GM19238 (cell line): Measurements from ENCODE around the gene UGT1A8.

Experiments used
- DNase-seq: peaks from one replicate; pipeline ENCODE4 v3.0.0; 2011; ENCODE audit warnings: low spot score; ENCODE audit not compliant: insufficient read length

UGT1A8 gene

GRCh38 chr2:233764264-233764663, 146.8 kb downstream of the UGT1A8 start:
- DNase-seq, result no peak

DNA sequence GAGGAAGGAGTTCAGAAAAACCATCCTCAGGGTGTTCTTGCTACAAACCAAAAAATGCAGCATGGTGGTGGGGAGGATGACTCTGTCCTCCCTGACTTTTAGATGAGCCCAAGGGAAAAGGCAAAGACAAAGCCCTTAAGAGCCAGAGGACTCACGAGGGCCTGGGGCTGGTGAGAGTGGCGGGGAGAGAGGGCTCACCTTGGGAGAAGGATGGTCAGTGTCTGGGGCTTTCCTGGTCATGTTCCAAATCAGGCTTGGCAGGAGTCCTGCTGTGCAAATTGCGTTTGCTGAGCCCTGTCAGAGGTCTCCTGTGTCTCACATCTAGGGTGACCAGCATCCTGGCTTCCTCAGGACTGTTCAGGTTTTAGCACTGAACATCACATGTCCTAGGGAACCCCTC, 147.3 kb downstream of the UGT1A8 start:
- DNase-seq, result no peak

DNA sequence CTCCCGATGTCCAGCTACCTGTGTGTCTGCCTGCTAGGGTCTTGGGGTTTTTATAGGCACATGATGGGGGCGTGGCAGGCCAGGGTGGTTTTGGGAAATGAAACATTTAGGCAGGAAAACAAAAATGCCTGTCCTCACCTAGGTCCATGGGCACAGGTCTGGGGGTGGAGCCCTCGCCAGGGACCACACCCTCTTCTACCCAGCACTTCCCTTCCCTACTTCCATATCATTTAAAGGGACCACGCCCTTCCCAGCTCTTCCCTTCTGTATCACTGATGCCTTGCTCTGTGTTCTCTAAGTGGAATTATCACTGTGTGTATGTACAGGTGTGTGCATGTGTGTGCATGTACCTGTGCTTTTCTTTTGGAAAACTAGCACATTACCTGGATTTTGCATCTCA, 149.0 kb downstream of the UGT1A8 start:
- DNase-seq, result no peak

DNA sequence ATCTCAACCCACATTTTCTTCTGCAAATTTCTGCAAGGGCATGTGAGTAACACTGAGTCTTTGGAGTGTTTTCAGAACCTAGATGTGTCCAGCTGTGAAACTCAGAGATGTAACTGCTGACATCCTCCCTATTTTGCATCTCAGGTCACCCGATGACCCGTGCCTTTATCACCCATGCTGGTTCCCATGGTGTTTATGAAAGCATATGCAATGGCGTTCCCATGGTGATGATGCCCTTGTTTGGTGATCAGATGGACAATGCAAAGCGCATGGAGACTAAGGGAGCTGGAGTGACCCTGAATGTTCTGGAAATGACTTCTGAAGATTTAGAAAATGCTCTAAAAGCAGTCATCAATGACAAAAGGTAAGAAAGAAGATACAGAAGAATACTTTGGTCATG, 150.6 kb downstream of the UGT1A8 start:
- no peak for DNase-seq

GRCh38 chr2:233769260-233769659, 151.8 kb downstream of the UGT1A8 start:
- no peak for DNase-seq

DNA sequence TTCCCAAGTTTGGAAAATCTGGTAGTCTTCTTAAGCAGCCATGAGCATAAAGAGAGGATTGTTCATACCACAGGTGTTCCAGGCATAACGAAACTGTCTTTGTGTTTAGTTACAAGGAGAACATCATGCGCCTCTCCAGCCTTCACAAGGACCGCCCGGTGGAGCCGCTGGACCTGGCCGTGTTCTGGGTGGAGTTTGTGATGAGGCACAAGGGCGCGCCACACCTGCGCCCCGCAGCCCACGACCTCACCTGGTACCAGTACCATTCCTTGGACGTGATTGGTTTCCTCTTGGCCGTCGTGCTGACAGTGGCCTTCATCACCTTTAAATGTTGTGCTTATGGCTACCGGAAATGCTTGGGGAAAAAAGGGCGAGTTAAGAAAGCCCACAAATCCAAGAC, 154.7 kb downstream of the UGT1A8 start:
- no peak for DNase-seq

DNA sequence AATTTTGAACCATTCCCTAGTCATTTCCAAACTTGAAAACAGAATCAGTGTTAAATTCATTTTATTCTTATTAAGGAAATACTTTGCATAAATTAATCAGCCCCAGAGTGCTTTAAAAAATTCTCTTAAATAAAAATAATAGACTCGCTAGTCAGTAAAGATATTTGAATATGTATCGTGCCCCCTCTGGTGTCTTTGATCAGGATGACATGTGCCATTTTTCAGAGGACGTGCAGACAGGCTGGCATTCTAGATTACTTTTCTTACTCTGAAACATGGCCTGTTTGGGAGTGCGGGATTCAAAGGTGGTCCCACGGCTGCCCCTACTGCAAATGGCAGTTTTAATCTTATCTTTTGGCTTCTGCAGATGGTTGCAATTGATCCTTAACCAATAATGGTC, 155.2 kb downstream of the UGT1A8 start:
- no peak for DNase-seq

GRCh38 chr2:233773854-233774253, 156.4 kb downstream of the UGT1A8 start:
- DNase-seq, result no peak

DNA sequence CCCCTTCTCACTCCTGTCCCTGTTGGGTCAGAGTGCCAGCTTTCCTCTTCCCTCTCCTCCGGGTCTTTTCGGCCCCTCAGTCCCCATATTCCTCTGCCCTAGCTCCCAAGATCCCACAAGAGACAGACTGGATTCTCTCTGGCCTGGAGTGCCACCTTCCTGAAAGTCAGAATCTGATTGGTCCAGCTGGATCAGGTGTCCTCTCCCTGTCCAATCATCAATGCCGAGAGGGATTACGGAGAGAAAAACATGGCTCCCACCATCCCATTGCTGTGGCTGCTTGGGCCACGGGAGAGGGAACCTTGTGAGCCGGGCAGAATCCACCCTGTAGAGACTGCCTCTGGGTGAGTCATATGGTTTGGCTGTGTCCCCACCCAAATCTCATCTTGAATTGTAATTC, 158.0 kb downstream of the UGT1A8 start:
- DNase-seq, result no peak

- no peak for DNase-seq
Measured at GRCh38 chr2:233778030-233778429, 160.6 kb downstream of the UGT1A8 start, which contains the start of gene MROH2A. TSS of gene MROH2A (plus strand) at chr2:233778330. CDS start at chr2:233779359, 1,029 bp downstream.

DNA sequence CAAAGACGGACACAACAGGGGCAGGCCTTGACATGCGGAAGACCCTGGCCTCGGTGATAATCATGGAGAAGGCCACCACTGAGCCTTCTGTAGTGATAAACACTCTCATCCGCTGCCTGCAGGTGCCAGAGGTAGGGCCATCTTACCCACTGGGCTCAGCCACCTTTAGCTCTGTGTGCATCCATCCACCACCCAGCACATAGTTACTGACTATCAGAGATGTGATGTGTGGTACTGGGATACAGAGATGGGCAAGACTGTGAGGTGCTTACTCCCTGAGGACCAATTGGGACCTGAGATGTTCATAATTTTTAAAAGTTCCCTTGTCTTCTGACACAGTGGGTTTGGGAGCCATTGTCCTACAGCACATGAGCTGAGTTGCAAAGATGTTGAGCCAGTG, 162.3 kb downstream of the UGT1A8 start:
- DNase-seq, result no peak

- DNase-seq, result no peak
Measured at GRCh38 chr2:233780771-233781170, 163.3 kb downstream of the UGT1A8 start.

- no peak for DNase-seq
Measured at GRCh38 chr2:233789554-233789953, 172.1 kb downstream of the UGT1A8 start.

- DNase-seq, result no peak
Measured at GRCh38 chr2:233791151-233791882, 173.9 kb downstream of the UGT1A8 start.

GRCh38 chr2:233791883-233792329, 174.5 kb downstream of the UGT1A8 start:
- no peak for DNase-seq

- DNase-seq, result no peak
Measured at GRCh38 chr2:233792720-233793119, 175.3 kb downstream of the UGT1A8 start.

DNA sequence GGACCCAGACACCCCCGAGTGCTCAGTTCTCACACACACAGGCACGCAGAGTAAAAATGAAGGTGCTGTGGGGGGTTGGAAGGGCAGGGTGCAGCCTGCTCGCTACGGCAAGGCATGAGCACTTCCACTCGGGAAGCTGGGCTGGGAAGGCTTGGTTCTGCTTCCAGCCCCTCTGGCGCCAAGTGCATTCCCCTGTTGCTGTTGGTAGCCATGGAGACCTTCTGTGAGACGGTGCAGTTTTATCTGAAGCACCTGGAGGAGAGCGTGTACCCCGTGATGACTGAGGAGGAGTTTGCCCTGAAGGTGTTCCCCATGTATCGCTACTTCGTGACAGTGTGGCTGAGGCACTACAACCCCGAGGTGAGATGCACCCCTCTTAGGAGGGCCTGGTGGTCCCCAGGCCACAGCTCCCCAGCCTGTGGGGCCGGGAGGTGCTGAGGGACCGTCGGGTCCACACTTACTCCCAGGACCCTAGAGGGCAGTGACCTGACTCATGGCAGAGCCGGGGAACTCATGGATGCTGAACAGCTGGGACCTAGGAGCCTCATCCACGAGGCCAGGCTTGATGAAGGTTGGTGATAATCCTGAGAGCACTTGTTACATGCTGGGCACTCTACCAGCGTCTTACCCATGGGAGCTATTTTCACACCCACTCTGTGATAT, 176.2 kb downstream of the UGT1A8 start:
- no peak for DNase-seq

DNA sequence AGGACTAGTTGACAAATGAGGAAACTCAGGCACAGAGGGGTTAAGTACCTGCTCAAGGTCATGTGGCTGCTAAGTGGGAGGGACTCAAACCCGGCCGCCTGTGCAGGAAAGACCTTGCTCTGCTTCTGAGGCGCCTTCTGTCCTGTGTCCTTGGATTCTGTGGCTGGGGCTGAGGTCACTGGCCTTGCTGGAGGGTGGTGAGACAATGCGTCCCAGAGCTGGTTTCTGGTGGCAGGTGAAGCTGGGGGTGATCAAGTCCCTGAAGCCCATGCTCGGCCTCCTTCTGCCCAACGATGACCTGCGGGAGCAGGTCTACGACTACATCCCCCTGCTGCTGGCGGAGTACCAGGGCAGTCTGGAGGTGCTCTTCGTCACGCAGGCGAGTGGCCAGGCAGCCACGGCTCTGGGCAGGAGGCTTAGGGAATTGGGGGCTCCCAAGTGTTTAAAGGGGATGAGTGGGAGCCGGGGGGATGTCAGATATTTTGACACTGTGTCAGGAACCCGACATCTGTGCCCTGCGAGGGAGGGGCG, 176.8 kb downstream of the UGT1A8 start:
- DNase-seq, result no peak

GRCh38 chr2:233795735-233796171, 178.3 kb downstream of the UGT1A8 start:
- no peak for DNase-seq

GRCh38 chr2:233796254-233796653, 178.8 kb downstream of the UGT1A8 start:
- no peak for DNase-seq

DNA sequence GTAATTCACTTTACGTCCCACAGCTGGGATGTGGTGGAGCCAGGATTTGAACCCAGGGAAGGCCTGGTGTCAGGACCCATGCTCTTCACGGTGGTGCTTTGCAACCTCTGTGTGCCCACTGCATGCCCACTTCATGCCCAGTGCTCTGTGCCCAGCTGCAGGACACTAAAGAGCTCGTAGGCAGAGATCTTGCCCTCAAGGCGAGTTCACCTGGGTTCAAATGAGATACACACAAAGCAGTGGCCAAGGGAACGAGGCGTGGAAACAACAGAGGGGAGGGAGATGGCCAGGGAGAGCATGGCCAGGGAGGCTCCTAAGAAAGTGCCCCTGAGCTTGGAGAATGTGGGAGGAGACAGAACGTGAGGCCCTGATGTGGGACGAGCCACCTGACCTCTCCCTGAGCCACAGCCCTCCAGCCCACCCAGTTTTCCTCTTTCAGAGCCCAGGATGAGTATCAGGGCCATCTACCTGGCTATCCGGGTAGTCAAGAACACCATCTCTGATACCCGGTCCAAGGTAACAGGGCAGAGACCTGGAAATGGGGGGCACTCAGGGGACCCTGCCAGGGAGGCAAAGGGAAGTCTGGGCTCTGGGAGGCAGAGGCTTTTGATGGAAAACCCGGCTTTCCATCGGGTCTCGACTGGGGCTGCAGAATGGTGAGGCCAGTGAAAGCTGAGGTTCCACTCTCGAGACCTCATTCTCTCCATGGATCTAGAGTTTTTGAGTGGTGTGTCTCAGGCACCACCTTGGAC, 181.1 kb downstream of the UGT1A8 start:
- no peak for DNase-seq

- DNase-seq, result no peak
Measured at GRCh38 chr2:233799087-233799665, 181.7 kb downstream of the UGT1A8 start.
